Lower leg skin (tissue), 3 donors: ENCODE data around the gene MMP17.

ENCODE experiments used
- CTCF ChIP-seq, 3 donors: fragments of 450-650 bp; IDR thresholded peaks; one replicate each; pipeline ENCODE4 v1.5.1; 2016; ENCODE audit warnings: antibody characterized with exemption in 3 of 3, mild to moderate bottlenecking in 3 of 3, moderate library complexity in 2 of 3
- POLR2A ChIP-seq, 2 donors: fragments of 450-650 bp; IDR thresholded peaks; one replicate each; pipeline ENCODE4 v1.6.1; 2016 to 2017; ENCODE audit warnings: antibody characterized with exemption in 2 of 2, mild to moderate bottlenecking in 1 of 2, moderate library complexity in 1 of 2

DNA sequence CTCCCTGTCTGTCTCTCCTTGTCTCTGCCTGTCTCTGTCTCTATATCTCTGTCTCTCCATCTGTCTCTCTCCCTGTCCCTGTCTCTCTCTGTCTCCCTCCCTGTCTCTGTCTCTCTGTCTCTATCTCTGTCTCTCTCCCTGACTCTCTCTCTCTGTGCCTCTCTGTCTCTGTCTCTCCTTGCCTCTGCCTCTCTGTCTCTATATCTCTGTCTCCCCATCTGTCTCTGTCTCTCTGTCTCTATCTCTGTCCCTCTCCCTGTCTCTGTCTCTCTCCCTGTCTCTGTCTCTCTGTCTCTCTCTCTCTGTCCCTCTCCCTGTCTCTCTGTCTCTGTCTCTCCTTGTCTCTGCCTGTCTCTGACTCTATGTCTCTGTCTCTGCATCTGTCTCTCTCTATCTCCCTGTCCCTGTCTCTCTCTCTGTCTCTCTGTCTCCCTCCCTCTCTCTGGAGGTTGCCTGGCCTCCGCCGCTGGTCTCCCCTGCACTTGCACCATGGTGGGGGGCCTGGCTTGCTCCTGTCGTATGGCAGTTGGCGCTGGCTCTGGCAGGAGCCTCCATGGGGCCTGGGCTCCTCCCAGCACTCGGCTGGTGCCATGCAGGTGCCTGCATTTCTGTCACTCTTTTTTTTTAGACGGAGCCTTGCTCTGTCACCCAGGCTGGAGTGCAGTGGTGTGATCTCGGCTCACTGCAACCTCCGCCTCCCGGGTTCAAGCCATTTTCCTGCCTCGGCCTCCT lies 28.3 kb downstream of the MMP17 start:
- TF ChIP-seq POLR2A (IDR thresholded peaks at IDR 0.05) (no peak), CTCF (IDR thresholded peaks at IDR 0.05) (no peak)
